Measurements from ENCODE around the gene RPL18.

Gene RPL18

DNA sequence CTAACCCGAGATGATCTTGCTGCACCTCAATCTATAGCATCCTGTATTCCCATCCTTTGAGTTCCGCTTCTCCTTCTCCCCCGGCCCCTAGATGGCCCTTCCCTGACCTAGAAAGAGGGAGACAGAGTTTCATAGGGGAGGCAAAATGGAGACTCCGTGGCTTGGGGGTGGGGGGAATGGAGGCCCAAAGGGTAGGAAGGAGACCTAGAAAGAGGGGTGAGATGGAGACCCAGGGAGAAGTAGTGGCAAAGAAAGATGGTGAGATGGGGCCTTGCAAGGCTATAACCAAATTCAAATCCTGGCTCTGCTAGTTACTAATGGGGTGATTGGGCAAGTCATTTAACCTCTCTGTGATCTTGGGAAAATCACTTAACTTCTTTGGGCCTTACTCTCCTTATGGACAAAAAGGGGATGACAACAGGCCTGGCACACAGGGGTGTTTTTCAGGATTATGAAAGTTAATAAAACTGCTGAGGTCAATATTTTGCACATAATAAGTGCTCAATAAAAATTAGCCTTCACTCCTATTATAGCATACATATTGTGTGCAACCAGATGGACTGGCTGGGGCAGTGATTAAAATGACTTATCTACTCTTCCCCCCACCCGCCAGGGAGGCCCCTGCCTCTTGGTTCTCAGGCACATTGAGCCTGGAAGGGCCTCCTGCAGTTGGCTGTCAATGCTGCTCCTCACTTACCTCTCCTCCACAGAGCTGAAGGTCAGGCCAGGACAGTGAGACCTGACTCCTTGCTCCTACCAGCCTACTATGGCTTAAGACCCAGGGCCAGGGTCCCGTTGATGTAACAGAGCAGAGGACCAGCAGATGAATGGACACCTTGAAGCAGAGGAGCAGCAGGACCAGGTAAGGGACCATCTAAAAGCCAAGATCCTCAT, 961 bp upstream of the RPL18 start:
- in situ Hi-C loops (cut with MboI; ENCODE audit: low pct_unique_long_range_greater_than_20kb, low sequenced_read_pairs, unreplicated experiment), result no loop called here
- no peak for DNase-seq (ENCODE audit: low spot score)
- TF ChIP-seq, protein P1, sequence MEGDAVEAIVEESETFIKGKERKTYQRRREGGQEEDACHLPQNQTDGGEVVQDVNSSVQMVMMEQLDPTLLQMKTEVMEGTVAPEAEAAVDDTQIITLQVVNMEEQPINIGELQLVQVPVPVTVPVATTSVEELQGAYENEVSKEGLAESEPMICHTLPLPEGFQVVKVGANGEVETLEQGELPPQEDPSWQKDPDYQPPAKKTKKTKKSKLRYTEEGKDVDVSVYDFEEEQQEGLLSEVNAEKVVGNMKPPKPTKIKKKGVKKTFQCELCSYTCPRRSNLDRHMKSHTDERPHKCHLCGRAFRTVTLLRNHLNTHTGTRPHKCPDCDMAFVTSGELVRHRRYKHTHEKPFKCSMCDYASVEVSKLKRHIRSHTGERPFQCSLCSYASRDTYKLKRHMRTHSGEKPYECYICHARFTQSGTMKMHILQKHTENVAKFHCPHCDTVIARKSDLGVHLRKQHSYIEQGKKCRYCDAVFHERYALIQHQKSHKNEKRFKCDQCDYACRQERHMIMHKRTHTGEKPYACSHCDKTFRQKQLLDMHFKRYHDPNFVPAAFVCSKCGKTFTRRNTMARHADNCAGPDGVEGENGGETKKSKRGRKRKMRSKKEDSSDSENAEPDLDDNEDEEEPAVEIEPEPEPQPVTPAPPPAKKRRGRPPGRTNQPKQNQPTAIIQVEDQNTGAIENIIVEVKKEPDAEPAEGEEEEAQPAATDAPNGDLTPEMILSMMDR (IDR thresholded peaks at IDR 0.05; ENCODE audit: extremely low read depth, insufficient read depth, missing control alignments), result no peak

DNA sequence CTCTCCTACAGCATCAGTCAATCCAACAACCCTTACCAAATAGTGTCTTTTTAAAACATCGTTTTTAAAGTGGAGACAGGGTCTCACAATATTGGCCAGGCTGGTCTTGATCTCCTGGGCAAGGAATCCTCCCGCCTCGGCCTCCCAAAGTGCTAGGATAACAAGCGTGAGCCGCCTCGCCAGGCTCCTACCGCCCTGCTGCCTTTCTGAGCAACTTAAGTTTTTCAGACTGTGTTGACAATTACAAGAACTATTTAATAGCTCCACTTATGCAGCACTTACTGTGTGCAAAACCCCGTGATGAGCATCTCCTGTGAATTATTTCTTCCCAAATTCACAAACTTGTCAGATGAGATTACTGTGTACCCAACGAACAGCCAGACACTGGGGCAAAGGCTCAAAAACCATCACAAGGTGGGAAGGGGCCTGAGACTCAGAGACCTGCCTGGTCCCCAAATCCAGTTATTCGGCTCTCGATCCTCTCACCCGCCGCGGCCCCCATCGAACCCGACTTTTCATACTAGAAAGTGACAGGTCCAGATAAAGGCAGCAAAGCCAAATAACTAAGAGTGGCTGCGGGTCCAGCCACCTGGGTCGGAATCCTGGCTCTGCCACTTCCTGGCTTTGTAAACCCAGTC, 581 bp downstream of the RPL18 start:
- TF ChIP-seq, protein P1 (IDR thresholded peaks at IDR 0.05; ENCODE audit: extremely low read depth, insufficient read depth, missing control alignments), result no peak
- no peak for DNase-seq (ENCODE audit: low spot score)
- in situ Hi-C loops (cut with MboI; ENCODE audit: low pct_unique_long_range_greater_than_20kb, low sequenced_read_pairs, unreplicated experiment), result no loop called here

DNA sequence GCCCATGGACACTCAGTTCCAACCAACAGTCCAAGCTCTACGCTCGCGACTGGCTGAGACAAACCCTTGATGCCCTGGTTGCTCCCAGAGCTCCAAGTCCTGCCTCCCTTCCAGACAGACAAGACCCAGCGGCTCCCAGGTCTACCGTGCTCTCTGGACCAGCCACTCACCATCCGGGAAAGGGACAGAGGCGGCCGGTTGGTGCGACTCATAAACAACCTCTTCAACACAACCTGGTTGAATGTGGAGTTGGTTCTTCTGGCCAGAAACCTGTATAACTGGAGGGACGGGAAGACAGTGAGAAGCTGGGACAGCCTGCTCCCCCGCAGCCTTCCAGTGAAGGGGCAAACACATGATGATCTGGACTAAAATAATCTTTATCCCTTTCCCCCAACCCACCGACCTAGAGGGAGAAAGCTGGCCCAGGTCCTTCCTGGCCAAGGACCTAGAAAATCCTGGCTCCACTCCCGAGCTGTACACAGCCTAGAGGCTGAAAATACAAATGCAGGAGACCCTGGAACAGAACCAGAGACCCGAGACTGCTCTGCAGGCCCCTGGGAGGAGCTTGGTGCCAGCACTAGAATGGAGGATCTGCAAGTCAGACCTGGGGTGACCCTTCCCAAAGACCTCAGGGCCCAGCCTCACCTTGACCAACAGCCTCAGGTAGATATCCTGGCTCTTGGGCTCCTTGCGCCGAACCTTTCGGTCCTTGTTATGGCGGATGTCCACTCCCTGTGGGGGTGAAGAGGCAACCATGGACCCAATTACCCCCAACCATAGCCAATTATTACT, 1.6 kb downstream of the RPL18 start:
- DNase-seq (ENCODE audit: low spot score), result no peak
- in situ Hi-C loops (cut with MboI; ENCODE audit: low pct_unique_long_range_greater_than_20kb, low sequenced_read_pairs, unreplicated experiment), result no loop called here
- TF ChIP-seq, protein P1 (IDR thresholded peaks at IDR 0.05; ENCODE audit: extremely low read depth, insufficient read depth, missing control alignments), result no peak

DNA sequence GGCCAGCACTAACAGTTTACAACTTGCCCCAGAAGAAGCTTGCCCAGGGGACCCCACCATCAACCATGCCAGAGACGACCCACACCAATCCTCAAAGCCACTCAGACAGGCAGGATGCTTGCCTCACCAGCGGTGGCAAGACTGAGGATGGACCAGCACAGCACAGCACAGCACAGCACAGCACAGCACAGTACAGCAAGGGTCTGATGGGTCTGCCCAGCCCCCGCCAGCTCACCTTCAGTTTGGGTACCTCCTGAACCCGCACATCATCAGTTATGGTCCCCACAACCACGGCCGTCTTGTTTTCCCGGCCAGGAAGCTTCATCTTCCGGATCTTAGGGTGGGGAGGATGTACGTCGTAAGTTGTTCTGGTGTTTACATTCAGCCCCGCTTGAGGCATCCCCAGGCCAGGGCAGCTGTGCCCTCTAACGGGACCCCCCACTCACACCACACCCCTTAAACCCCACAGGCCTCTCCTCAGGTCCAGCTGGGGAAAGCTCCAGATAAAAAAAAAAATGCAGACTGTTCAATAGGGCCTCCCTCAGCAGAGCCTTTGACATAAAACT, 2.4 kb downstream of the RPL18 start:
- in situ Hi-C loops (cut with MboI; ENCODE audit: low pct_unique_long_range_greater_than_20kb, low sequenced_read_pairs, unreplicated experiment), result no loop called here
- DNase-seq (ENCODE audit: low spot score), result no peak
- TF ChIP-seq, protein P1 (IDR thresholded peaks at IDR 0.05; ENCODE audit: extremely low read depth, insufficient read depth, missing control alignments), result no peak

DNA sequence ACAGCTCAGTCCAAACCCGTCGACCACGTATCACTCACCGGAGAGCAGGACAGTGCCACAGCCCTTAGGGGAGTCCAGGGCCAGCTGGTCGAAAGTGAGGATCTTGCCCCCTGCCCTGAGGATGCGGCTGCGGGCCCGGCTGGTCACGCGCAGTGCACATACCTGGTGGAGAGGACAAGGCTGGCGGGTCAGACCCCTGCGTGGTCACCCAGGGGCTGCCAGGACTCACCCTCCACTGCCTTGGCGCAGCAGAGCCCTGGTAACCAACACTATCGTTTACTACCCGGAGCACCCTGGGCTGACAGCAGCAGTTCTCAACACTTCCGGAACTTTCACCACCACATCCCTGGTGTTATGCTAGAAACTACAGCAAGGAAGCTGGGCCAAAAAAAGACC, 2.9 kb downstream of the RPL18 start:
- in situ Hi-C loops (cut with MboI; ENCODE audit: low pct_unique_long_range_greater_than_20kb, low sequenced_read_pairs, unreplicated experiment), result no loop called here
- DNase-seq (ENCODE audit: low spot score), result no peak
- TF ChIP-seq, protein P1 (IDR thresholded peaks at IDR 0.05; ENCODE audit: extremely low read depth, insufficient read depth, missing control alignments), result no peak

Measured in GM13977 (cell line).